Measurements from ENCODE around the gene ACOT4.
"Not testable (repeated sequence)": the region's sequence is repeated elsewhere in the genome, so short reads cannot be mapped to it uniquely, and the experiment has no call there.

Gene ACOT4

GRCh38 chr14:73591690-73592449 is at the start of gene ACOT4:
Gene ACOT4 (plus strand): TSS chr14:73591873. CDS start chr14:73591960, 87 bp downstream.
- DNase-seq: peak; percentile 61

GRCh38 chr14:73542961-73543360 is 48.7 kb upstream of the ACOT4 start:
- not testable (repeated sequence) for DNase-seq

DNA sequence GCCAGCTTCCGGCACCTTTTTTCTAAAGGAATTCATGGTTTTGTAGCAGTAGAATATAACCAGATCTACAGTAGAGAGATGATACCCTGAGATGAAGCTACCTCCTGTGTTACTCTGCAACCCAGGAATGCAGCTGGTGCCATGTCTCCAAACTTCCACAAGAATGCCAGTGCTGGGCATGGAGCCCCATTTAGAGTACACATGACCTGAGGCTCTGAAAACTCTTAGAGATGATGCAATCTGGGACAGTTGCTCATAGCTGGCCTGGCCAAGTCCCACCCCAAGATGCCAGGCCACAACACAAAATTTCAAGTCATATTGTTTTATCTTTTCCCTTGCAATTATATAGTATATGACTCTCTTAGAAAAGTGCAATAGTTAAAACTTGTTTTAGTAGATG is 46.3 kb upstream of the ACOT4 start:
- not testable (repeated sequence) for DNase-seq

DNA sequence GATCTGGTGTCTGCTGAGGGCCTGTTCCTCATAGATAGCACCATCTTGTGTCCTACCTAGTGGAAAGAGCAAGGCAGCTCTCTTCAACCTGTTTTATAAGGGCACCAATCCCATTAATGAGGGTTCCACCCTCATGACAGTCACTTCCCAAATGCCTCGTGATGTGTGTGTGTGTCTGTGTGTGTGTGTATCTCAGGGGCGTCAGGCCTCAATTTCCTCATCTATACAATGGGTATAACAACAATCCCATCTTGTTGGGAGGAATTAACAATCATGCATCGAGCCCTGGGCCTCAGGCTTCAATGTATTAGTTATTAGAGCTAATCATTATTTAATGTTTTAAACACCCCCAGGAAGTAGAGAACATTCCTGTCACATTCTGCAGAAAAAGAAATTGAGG is 42.6 kb upstream of the ACOT4 start:
- DNase-seq: not testable (repeated sequence)

DNA sequence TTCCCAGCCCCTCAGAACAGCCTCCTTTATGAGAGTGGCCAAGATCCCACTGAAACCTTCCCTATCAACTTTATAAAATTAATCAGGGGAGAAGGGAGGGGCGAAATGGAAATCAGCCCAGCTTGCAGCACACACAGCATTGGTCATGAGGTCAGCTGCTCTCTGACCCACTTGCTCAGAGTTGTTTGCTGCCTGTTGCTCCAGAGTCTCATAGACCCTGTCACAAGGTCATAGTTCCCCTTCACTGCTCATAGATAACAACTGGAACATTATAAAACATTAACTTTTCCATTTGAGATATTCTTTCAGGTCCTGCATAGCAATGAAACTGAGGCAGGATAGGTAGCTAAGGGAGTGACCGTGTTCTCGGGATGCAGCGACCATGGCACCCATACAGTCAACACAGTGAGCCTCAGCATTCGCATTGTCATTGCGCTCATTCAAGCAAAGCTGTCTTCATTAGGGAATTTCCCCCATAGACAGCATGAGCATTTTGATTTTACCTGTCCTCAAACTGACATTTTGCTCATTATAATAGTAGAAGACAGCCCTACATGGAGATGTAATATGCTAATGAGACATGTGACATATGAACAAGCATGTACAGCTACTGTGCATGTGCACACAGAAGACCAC is 41.7 kb upstream of the ACOT4 start:
- not testable (repeated sequence) for DNase-seq

DNA sequence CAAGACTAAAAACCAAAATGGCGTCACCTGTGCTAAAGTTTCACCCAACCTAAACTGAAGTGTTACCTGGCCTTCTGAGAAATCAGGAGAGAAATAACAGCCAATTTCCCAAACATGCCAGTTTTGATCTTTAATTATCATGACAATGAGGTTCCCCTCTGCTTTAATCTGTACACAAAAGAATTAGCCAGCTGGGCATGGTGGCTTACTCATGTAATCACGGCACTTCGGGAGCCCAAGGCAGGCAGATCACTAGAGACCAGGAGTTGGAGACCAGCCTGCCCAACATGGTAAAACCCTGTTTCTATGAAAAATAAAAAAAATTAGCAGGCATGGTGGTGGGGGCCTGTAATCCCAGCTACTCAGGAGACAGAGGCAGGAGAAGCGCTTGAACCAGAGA is 37.8 kb upstream of the ACOT4 start:
- no peak for DNase-seq

- not testable (repeated sequence) for DNase-seq
Observed at GRCh38 chr14:73557201-73557600, 34.5 kb upstream of the ACOT4 start.

GRCh38 chr14:73558238-73558637 is 33.4 kb upstream of the ACOT4 start:
- not testable (repeated sequence) for DNase-seq

DNA sequence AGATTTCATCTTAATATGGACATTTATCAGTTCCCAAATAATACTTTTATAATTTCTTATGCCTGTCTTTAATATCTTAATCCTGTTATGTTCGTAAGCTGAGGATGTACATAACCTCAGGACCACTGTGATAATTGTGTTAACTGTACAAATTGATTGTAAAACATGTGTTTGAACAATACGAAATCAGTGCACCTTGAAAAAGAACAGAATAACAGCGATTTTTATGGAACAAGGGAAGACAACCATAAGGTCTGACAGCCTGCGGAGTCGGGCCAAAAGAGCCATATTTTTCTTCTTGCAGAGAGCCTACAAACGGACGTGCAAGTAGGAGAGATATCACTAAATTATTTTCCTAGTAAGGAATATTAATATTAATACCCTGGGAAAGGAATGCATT is 29.4 kb upstream of the ACOT4 start:
- not testable (repeated sequence) for DNase-seq

GRCh38 chr14:73562696-73563095 is 29.0 kb upstream of the ACOT4 start:
- DNase-seq: not testable (repeated sequence)

DNA sequence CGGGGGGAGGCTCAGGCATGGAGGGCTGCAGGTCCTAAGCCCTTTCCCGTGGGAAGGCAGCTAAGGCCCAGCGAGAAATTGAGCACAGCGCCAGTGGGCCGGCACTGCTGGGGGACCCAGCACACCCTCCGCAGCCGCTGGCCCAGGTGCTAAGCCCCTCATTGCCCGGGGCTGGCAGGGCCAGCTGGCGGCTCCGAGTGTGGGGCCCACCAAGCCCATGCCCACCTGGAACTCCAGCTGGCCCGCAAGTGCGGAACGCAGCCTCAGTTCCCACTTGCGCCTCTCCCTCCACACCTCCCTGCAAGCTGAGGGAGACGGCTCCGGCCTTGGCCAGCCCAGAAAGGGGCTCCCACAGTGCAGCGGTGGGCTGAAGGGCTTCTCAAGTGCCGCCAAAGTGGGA is 25.2 kb upstream of the ACOT4 start:
- not testable (repeated sequence) for DNase-seq

GRCh38 chr14:73566935-73567334 is 24.7 kb upstream of the ACOT4 start:
- DNase-seq: not testable (repeated sequence)

- no peak for DNase-seq
Observed at GRCh38 chr14:73567358-73567757, 24.3 kb upstream of the ACOT4 start.

DNA sequence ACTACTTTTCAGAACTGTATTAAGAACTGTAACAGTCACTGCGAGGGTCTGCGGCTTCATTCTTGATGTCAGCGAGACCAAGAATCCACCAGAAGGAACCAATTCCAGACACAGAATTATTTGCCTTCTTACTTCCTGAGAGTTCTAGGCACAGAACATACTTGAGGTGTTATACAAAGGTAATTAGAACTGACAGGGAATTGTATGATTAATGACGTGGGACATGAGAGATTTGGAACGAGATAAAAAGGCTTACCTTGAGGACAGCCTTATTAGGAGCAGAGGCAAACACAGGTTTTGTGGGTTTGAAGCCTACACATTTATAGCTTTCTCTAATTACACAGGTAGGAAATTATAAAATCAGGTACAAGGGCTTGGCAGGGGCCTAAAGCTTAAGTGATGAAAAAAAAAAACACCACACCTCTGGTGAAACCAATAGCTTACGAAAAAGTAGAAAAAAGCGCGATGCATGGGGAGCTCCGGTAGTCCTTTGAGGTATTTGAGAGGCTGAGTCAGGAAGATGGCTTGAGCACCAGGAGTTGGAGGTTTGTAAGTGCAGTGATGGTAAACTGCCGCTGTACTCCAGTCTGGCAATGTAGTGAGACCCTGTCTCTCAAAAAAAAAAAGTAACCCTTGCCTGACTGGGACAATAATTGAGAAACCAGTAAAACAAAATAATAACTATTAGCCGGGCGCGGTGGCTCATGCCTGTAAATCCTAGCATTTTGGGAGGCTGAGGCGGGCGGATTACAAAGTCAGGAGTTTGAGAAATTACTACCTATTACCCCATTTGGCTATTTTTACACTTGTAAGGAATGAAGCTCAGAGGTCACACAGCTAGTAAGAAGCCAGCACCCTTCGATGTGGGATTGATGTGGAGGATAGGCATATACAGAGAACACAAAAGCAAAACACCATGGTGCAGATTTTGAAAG is 23.5 kb upstream of the ACOT4 start:
- peak; percentile 95 for DNase-seq

- not testable (repeated sequence) for DNase-seq
Observed at GRCh38 chr14:73568886-73569184, 22.8 kb upstream of the ACOT4 start.

DNA sequence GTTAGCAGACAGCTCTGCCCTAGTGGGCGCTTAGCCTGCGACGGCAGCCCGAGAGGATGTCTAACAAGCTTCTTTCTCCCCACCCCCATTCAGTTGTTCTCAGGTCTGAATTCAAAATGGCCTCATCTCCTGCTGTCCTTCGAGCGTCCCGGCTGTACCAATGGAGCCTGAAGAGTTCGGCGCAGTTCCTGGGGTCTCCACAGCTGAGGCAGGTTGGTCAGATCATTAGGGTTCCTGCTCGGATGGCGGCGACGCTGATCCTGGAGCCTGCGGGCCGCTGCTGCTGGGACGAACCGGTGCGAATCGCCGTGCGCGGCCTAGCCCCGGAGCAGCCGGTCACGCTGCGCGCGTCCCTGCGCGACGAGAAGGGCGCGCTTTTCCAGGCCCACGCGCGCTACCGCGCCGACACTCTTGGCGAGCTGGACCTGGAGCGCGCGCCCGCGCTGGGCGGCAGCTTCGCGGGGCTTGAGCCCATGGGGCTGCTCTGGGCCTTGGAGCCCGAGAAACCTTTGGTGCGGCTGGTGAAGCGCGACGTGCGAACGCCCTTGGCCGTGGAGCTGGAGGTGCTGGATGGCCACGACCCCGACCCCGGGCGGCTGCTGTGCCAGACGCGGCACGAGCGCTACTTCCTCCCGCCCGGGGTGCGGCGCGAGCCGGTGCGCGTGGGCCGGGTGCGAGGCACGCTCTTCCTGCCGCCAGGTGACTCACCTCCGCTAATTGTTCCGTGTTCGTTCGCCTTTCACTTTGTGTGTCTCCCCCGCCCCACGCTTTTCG is 22.3 kb upstream of the ACOT4 start, which contains the start of gene ACOT2:
Gene ACOT2 (plus strand): TSS at position 29 of the 774 bp plus-strand sequence. CDS start 28 bp downstream, at position 57.
- DNase-seq: peak; percentile 93

DNA sequence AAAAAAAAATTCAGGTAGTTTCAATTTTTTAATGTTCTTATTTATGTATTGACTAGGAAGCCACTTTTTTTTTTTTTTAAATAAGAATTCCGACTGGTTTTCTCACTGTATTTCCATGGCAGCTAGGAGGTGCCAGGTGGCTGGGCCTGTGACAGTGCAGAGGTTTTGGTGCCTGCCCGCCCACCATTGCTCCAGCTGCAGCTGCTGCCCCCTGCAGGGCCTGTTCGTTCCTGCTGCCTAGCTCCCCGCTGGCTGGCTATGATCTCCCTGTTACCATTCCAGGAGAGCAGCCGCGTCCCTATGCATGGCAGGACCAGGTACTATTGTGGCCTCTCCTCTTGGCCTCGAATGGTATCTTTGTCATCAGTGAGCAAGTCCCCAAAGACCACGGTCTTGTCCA is 20.8 kb upstream of the ACOT4 start:
- DNase-seq: peak; percentile 20

DNA sequence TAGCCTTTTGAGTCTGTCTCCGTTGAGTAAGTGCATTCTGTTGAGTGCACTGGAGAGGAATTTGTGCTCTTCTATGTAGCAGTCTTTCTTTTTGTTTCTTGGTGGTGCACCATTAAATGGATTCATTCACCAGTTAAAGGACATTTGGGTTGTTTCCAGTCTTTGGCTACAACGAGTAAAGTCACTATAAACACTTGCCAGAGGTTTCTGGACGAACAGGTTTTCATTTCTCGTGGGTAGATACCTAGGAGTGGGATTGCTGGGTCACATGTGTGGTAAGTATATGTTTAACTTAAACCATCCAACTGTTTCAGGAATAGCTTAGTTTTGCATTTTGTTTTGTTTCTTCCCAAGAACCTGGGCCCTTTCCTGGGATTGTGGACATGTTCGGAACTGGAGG is 18.6 kb upstream of the ACOT4 start:
- DNase-seq: not testable (repeated sequence)

DNA sequence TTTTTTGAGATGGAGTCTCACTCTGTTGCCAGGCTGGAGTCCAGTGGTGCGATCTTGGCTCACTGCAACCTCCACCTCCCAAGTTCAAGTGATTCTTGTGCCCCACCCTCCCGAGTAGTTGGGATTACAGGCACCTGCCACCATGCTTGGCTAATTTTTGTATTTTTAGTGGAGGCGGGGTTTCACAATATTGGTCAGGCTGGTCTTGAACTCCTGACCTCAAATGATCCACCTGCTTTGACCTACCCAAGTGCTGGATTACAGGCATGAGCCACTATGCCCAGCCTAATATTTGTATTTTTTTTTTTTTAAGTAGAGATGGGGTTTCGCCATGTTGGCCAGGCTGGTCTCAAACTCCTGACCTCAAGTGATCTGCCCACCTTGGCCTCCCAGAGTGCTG is 17.9 kb upstream of the ACOT4 start:
- DNase-seq: not testable (repeated sequence)

DNA sequence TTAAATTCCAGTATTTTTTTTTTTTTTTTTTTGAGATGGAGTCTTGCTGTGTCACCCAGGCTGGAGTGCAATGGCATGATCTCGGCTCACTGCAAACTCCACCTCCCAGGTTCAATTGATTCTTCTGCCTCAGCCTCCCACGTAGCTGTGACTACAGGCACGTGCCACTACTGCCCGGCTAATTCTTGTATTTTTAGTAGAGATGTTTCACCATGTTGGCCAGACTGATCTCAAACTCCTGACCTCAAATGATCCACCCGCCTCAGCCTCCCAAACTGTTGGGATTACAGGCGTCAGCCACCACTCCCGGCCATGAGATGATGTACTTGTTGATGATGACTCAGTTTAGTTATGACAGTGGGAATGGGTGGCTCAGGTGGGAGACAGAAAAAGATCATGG is 17.4 kb upstream of the ACOT4 start:
- not testable (repeated sequence) for DNase-seq

GRCh38 chr14:73576391-73576790 is 15.3 kb upstream of the ACOT4 start:
- no peak for DNase-seq

GRCh38 chr14:73577214-73577613 is 14.5 kb upstream of the ACOT4 start:
- not testable (repeated sequence) for DNase-seq
